Measurements from ENCODE around the gene SUCO.

The SUCO gene

DNA sequence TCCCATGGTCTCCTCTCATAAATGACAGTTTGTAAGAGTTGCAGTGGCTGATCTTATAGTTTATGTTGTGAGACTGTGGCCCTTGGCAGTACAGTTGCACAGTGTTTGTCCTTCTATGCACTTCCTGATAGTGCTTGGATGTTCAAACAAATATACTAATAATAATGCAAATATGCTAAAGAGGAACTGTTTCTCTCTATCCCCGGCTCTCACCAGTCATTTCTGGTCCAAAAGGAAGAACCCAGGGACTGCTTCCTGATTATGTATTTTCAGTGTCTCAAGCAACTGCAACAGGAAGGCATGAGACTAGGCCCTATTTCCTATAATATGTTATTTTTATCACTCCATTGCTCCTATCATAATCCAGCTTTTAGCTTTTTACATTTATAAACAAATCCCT lies 17.0 kb upstream of the SUCO start:
- no peak for DNase-seq

DNA sequence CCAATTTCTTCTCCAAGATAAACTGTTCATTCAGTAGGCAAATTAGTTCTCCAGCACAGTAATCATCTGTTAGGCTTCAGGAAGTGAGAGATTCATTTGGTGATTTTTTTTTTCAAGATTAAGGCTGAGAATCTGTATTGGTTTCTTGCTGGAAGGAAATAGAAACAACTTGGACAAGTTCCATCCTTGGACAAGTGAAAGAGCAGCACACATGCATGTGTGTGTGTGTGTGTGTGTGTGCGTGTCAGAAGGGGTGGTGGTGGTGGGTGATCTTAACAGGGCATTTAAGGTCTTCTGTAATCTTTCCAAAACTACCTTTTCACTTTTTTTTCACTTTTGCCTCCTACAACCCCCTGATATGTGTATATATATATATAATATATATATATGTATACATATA lies 15.9 kb upstream of the SUCO start:
- DNase-seq: no peak

DNA sequence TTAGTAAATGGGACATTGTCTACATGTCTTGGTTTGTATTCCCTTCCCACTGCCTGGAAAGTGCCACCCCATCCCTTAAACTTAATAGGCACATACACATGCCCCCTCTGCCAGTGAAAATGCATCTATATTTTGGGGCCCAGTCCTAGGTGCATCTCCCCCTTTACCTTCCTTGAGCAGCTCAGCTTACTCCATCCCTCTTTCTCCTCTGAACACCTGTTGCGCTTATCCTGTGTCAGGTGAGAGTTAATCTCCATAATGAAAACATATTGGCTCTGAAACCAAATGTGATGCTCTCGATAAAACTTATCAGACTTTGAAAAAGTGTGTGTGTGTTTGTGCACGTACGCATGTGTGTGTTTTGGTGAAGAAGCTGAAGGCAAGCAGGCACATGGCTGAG lies 15.4 kb upstream of the SUCO start:
- DNase-seq: no peak

DNA sequence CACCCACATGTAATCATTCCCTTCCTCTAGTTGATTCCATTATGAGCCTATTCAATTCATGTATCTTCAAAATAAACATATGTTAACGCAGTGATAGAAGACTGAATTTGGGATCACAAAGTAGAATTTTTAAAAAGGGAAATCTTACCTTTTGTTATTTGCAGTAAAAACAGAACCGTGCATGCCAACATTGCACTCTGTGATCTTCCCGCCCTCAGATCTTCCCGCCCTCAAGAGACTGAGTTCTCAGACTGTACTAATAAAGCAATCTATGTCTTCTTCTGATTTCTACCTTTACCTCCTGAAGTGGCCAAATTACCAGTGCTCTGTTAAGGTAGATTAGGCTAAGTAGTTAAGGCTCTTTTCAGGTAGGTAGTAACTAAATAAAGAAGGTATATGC lies 3.6 kb upstream of the SUCO start:
- no peak for DNase-seq

DNA sequence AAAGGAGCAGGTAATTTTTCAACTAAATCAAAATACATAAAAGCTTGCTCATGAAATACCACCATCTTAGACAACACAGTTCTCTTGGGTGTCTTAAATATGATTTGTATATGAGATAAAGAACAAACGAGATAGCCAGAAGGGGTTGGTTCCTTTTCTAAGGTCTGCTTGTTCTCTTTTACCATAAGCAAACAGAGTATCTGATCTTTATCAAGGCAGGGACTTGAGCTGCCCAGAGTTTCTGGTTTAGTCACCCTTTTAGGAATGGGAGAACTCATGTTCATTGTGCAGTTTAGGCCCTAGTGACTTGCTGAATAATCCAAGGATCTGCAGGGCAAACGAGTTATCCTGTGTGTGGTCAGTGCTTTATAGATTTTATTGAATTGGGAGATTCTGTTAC lies 3.0 kb upstream of the SUCO start:
- DNase-seq: no peak

DNA sequence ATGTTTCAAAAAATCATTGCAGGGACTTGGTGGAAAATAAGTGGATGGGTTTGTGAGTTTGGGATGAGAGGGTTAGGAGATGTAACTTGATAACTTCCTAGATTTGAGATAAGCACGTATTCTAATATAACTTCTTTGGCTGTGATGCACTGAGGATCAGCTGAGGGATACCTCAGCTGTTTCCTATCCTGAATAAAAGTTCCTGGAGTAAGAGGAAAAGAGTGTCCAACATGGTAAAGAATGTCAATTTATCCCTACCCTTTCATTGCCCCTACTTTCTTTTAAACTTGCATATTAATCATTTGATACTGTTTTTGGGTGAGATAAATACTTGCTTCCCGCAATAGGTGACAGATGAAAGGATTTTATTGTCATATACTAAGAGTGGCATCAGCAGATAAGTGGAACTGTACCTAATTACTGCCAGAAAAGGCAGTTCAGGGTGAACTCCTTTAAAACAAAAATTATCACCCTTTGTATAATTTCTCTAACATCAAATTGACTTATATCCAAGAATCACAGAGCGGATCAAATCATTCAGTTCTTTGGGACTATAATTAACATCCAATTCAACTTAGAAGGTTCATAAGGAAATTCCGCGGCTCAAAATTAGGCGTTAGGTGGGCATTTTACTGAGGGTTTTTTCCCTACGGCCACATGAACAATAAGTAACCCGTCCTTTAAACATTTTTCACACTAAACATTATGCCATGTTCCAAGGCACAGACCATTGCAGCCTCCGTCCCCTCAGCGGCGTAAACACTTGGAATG lies 1.4 kb upstream of the SUCO start:
- DNase-seq: no peak

DNA sequence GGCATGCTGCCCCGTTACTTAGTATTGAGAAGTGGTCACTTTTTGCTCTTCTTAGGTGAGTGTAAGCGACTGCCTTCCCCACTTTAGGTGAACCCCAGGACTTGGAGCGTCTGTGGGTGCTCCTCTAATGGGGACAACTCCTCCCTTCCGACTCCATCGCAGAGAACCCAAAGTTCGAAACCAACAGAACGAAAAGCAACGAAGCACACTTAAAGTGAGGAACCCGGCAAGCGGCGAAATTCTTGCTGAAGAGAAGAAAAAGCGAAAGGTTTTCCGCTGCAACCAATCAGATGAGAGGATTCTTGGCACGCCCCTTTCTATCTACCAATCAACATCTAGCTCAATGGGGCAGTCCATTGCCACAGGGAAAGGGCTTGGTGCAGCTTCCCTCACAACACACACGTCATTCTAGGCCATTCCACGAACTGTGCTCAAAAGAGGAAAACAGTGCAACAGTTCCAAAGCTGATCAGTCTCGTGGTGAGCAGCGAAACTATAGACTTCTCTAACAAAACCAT lies 709 bp upstream of the SUCO start:
- DNase-seq: peak; percentile 92

DNA sequence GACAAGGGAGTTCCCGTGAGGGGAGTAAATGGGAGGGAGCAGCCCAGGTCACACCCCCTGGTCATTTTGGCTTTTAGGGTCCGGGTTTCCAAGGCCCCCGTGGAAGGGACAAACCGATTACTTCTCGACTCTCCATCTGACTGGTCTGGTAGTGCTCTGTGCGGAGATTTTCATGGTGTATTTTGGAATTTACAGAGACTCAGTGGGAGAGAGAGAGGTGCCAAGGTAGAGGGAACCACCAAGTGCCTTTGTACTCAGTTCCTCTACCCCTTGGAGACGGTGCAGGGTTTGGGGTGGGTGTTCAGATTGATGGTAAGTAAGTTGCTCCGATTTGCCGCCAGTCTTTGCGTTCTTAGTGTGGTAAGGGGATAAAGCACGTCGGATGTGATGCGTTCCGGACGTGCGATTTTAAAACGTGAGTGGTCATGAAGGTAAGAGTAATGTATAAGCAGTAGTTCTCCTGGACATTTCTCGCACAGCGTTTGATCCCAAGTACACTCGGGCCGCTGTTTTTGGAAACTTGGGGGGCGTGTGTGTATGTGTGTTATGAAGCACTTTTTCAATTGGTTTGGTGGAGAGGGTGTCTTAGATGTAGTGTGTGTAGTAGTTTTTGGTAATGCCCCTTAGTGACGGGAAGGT lies 682 bp downstream of the SUCO start:
- DNase-seq: peak; percentile 61

DNA sequence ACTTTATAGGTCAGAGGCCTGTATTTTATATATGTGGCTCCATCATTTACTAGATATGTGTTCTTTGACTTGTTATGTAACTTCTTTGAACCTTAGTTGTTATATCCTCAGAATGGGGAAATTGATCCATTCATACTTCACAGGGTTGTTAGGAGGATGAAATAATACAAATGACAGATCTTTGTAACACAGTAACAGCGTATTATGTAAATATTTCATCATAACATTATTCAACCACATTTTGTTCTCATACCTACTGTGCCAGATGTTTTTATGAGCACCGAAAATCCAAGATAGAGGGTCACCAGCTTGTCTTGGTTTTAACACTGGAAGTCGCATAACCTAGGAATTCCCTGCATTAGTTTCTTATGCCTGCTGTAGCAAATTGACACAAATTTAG lies 3.3 kb downstream of the SUCO start:
- DNase-seq: no peak

DNA sequence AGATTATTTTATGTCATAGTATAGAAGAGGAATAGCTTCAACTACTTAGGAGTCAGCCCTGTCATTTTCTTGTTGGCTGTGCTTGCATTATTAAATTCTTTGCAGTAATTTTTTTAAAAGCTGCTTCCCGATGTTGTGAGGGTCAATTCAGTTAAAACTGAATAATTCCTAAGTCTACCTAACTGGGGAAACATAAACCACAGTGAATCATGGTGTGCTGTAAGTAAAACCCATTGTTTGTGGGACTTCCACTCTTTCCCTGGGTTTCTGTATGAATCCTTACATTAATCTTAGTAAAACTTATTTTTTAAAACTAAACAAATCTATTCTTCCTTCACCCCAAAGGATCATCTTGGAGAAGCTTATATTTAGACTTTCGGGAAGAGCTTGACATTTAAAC lies 4.4 kb downstream of the SUCO start:
- DNase-seq: no peak

DNA sequence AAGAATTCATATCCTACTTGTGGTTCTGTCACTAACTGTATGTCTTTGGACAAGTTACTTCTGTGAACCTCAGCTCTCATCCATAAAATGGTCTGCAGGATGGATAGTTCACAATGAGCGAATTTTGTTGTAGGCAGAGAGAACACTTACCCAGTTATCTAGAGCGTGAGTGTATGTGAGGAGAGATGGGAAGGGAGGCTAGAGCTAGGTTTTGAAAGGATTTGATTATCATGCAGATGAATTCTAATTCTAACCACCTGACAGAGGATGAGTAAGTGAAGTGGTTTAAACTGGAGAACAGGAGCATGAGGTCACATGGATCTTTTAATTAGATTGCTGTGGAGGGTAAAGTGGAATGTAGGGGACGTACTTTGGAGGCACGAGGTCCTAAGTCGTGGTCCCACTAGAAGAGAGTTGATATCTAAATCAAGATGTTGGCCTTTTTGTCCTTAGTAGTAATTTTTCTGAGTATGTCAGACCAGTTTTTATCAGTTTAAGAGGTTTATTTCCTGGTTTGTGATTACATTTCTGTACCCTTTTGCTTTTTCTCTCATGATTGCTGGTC lies 5.0 kb downstream of the SUCO start:
- DNase-seq: no peak

DNA sequence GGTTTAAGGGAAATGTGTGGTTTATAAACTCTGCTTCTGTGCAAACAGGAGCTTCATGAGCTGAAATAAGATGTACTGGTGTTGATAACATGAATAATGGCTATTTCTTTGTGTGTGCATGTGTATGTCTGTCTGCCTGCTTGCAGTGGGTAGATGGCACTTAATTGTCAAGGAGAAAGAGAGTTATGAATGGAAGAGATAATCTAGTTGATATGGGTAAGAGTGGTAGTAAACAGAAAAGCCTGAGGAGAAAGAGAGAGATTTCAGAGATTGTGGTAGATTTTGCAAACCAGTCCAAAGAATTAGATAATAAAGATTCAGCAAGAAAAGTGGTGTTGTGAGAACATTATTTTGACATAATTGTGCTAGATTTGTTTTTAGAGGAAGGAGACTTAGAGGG lies 7.7 kb downstream of the SUCO start:
- DNase-seq: no peak

DNA sequence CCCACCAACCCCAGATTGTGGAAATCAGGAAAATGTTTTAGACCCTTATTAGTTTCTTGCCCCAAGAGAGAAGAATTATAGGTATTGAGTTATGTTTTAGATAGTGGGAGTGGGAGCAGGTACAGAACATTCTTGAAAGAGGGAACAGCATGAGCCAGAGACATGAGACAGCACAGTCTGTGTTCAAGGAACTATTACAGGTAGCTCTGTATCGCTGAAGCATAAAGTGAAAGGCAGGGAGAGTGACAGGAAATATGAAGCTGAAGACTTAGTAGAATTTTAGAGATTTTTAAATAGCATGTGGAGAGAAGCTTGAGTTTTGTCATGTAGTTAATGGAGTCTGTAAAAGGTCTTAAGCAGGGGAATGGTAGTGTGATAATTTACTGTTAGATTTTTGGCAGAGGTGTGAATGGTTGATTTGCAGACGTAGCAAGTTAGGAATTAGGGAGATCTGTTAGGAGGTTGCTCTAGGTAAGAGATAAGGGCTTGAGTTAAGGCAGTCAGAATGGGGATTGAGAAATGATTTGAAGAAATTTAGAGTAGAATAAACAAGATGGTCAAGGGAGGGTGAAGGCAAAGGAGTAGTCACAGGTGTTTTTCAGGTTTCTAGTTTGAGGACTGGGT lies 11.6 kb downstream of the SUCO start:
- DNase-seq: no peak

DNA sequence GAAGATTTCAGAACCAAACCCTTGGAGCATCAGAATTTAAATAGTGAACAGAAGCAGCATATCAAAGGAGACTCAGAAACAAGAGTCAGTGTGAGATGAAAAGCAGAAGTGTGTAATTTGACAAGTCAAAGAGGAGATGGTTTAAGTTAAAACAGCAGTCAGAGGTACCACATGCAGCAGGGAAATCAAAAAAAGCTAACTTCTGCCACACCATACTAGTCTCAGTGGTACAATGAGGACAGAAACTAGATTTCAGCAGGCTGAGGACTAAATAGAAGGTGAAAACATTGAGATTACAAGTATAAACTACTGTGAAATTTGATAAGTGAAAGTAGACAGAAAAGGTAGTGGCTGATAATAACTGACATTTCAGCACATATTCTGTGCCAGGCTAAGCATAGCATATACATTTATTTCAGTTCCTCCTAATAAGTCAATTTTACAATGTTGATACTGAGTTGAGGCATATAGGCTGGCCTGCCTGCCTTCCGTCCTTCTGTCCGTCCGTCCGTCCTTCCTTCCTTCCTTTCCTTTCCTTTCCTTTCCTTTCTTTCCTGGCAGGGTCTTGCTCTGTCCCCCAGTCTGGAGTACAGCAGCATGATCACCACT lies 12.6 kb downstream of the SUCO start:
- DNase-seq: no peak

DNA sequence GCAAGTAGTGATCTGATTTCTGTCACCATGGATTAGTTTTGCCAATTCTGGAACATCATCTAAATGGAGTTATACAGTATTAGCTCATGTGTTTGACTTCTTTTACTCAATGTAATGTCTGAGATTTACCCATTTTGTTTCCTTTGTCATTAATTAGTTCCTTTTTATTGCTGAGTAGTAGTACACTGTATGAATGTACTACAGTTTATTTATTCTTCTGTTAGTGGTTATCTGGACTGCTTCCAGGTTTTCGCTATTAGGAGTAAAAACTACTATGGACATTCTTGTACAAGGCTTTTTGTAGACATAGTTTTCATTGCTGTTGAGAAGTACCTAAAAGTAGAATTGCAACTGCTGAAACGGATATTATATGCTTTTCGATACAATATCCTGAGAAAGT lies 14.1 kb downstream of the SUCO start:
- no peak for DNase-seq

DNA sequence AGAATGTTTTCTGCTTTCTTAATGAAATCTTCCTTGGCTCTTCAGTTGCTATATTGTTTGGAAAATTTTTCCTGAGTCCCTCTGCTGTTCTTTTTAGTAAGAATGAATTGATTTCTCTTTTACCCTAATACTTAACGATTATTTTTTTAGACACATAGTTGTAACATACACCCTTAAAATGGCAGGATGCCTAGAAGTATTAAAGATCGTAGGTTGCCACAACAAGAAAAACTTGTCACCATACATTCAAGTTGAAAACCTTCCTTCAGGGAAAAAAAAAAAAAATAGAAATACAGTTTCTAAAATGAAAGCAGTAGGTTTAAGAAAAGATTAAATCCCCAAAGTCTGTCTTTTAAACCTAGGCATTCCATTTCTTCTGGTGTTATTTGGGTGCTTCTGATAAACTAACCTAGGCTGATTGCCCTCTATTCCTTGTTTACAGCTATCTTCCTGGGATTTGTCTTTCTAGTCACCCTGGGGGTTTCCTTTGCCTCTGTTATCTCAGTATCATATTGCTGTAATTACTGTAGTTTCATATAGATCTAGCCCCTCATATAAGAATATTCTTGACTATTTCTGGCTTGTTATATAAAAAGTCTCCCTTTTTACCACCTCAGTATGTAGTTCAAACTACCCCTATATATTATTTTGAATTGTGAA lies 16.8 kb downstream of the SUCO start:
- no peak for DNase-seq

DNA sequence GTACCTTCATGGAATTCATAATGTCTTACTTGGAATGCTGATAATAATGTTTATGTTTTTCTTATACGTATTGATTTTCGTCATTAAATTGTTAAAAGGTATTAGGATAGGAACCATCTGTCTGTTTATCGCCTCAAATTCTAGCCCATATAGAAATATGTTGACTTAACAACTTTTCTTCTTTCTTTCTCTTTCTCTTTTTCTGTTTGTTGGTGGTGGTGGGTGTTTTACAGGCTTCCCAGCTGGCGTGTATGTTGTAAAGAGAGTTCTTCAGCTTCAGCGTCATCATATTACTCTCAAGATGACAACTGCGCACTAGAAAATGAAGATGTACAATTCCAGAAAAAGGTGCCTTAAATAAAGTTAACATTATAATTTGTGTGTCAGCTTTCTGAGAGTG lies 18.3 kb downstream of the SUCO start:
- no peak for DNase-seq

DNA sequence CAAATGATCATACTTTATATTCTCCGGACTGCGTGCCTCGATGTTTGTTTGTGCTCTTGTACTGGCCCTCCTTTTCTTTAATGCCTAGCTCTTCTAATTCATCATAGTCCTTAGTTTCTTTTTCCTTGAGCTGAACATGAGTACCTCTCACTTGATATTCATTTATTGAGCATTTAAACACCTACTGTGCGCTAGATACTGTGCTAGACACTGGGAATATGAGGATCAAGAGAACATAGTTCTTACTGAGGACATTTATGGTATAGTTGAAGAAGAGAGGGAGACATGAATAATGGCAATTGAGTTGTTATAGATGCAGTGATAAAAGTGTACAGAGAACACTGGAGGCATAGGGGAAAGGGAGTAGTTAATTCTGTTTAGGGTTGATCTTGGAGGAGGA lies 22.0 kb downstream of the SUCO start:
- no peak for DNase-seq

DNA sequence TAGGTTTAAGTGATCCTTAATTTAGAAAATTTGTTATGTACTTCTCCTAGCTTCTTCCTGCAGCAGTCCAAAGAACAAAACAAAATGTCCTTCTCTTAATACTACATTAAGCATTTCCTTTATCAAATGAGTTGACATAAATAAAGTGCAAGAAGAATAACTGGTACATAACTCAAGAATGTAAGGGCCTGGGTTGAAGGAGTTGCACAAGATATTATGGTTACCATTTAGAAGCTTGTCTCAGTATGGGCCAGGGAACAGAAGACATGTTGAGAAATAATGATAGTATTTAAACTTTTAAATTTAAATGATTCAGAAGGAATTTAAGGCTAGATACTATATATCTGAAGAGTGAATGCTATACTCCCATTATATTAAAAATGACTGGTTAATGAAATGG lies 23.5 kb downstream of the SUCO start:
- no peak for DNase-seq

DNA sequence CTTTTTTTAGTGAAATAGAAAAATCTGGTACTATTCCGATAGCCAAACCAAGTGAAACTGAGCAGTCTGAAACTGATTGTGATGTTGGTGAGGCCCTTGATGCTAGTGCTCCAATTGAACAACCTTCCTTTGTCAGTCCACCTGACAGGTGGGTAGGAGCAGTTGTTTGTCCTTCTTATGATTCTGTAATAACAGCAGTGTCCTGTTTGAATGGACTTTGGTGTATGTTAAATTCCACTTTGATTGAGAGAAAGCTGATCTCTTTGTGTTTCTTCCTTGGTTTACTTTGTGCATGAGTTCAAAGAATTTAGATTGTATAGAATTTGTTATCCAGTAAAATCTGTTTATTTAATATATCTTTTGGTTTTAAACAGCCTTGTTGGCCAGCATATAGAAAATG lies 24.3 kb downstream of the SUCO start:
- DNase-seq: no peak

DNA sequence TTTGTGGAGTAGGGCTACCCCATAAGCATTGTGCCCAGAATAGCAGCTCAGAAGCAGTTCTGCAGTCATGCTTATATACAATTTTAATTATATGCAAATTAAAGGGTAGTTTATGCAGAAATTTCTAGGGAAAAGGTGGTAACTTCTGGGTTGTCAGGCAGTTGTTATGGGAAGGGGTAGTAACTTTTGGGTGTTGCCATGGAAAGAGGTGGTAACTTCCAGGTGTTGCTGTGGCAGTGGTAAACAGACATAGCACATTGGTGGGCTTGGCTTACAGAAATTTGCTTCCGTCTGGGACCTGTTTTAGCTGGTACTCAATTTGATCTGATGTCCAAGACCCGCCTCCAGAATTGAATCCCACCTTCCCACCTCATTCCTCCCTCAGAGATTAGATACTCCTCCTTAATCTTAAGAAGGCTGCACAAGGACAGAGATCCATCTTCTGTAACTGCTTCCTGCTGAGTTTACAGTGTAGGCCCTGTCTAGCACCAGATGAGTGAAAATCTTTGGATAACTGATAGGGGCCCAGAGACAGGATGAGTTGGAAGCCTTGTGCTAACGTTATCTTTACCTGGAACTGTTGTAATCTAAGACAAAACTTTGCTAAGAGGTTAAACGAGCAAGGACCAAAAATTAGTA lies 26.7 kb downstream of the SUCO start:
- DNase-seq: no peak

DNA sequence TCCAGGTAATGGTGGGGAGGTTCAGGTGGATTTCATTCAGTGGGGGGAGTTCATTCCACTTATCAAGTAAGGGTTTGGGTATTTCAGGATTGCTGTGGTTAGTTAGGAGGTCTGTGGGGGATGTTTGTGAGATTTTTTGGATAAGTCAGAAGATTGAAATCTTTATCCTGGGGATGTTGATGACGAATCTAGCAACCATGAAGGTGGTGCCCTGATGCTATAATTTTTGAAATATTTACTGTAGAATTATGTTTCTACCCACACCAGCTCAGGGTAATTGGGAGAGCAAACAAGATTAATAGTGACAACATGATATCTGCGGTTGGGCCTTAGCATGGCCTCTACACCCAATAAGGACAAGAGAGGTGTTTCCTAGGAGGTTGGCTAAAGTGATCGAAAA lies 28.3 kb downstream of the SUCO start:
- DNase-seq: no peak

All from NCI-H146 (cell line).